ENCODE results near the gene TOMM7. TPM values are rescaled to one million over a fixed set of nuclear protein-coding genes. Genes with fewer than 3 reads are reported as not detected.

TOMM7 gene
- total and polyA plus RNA-seq, 9 of the 15 experiments (the other 6 are each of a cell fraction or from before 2014, with no cell fraction given) = 283 to 1,717 (median 638) TPM

DNA sequence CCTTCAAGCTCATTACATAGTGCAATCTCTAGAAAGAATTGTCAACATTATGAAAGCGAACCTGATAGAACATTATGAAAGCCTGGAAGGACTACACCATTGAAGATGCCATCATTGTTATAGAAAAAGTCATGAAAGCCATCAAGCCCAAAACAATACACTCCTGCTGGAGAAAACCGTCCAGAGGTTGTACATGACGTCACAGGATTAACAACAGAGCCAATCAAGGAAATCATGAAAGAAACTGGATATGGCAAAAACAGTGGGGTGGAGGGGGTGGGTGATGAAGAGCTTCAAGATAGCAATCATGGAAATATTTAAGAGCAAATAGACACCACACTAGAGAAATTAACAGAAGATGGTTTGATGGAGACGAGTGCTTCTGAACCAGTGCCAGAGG, 45.7 kb downstream of the TOMM7 start:
- 16% methylated on average over 4 of the region's 4 CpGs for WGBS (ENCODE audit: insufficient coverage, low coverage, missing lambda C conversion rate)
- DNase-seq (ENCODE audit: extremely low read depth in 1 of 4, low spot score in 3 of 4) (no peak), ATAC-seq (no peak), FAIRE-seq (no peak)
- POLR2A ChIA-PET = interaction anchor here (0.6 kb wide), 1 partner anchor 213 kb away, joined by 3 read pairs; no protein-coding TSS in a partner anchor
- H3K79me2 ChIP-seq (ENCODE audit: control insufficient read depth, insufficient read depth, low read length) = no peaks in the 10 kb centered on the region
- in situ Hi-C loops (cut with MboI) (no loop called here), intact Hi-C loops (cut with micrococcal nuclease) (no loop called here)
- no peaks in the 10 kb centered on the region for H4K20me1 ChIP-seq (replicated peaks; ENCODE audit: control insufficient read depth, insufficient read depth, low read length)
- no peak overlapping the region for H2AFZ ChIP-seq (ENCODE audit: low read depth, low read length)
- no peak overlapping the region for H3K4me2 ChIP-seq (ENCODE audit: insufficient read depth, low read length)
- TF ChIP-seq E4F1 (CRISPR knock-in tag; IDR thresholded peaks at IDR 0.05; ENCODE audit: borderline replicate concordance) (no peak), ATF7 (IDR thresholded peaks at IDR 0.05) (0 out of 2 replicates have a peak, but pooled peaks have one; percentile 21)
- CTCF ChIA-PET (ENCODE audit: low intra/inter-chr PET ratio) = no interaction called here
- BruUV-seq (replicated peaks) = no TSS peak
- H3K4me1 ChIP-seq (replicated peaks in 1 of 2; ENCODE audit: control insufficient read depth in 2 of 2, insufficient read depth in 2 of 2, low read length in 2 of 2) = peaks cover 0 to 4% of the 10 kb centered on the region in 2 experiments; a peak in 1 of 5 replicates
- H3K9me1 ChIP-seq (ENCODE audit: control insufficient read depth, insufficient read depth, low read length) = no peaks in the 10 kb centered on the region
- no peaks in the 10 kb centered on the region for H3K9me3 ChIP-seq (replicated peaks; ENCODE audit: control insufficient read depth, insufficient read depth, low read depth, low read length)
- H3K27ac ChIP-seq (ENCODE audit: extremely low read depth, low read depth, low read length) = no peak overlapping the region
- no peaks in the 10 kb centered on the region for H3K27me3 ChIP-seq (ENCODE audit: control insufficient read depth in 2 of 2, insufficient read depth in 2 of 2, low read length in 2 of 2)
- no peaks in the 10 kb centered on the region for H3K36me3 ChIP-seq (ENCODE audit: control insufficient read depth, insufficient read depth, low read length)
- no peak overlapping the region for H3K4me3 ChIP-seq
- H3K9ac ChIP-seq (ENCODE audit: insufficient read depth in 1 of 2, low read depth in 2 of 2, low read length in 2 of 2) = no peak overlapping the region

DNA sequence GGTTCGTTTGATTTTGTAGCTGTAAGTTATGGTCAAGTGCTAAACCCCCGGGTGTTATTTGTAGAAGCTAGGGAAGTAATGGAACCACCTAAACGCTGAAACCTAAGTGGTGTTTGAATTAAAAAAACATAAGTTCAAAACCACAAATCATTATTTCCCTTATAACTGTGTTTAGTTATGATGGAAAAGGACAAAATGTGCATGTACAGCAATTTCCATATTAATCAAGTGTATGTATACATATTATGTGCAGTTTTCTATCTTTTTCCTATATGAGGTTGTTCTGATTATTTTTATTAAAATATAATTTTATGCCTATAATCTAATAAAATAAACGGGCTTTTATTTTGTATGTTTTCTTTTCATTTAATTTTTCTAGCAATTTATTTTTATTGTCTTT, 49.8 kb downstream of the TOMM7 start:
- in situ Hi-C loops (cut with MboI) = no loop called here

More for the DNA sequence above, 49.8 kb downstream of the TOMM7 start:
- Histone ChIP-seq H3K4me2 (ENCODE audit: insufficient read depth, low read length) (no peak overlapping the region), H3K9me3 (replicated peaks; ENCODE audit: control insufficient read depth, insufficient read depth, low read depth, low read length) (no peaks in the 10 kb centered on the region), H3K9me1 (ENCODE audit: control insufficient read depth, insufficient read depth, low read length) (no peaks in the 10 kb centered on the region), H3K79me2 (ENCODE audit: control insufficient read depth, insufficient read depth, low read length) (no peaks in the 10 kb centered on the region), H3K27ac (ENCODE audit: extremely low read depth, low read depth, low read length) (no peak overlapping the region), H2AFZ (ENCODE audit: low read depth, low read length) (no peak overlapping the region), H3K27me3 (ENCODE audit: control insufficient read depth in 2 of 2, insufficient read depth in 2 of 2, low read length in 2 of 2) (no peaks in the 10 kb centered on the region), H3K36me3 (ENCODE audit: control insufficient read depth, insufficient read depth, low read length) (no peaks in the 10 kb centered on the region), H4K20me1 (replicated peaks; ENCODE audit: control insufficient read depth, insufficient read depth, low read length) (no peaks in the 10 kb centered on the region), H3K4me3 (no peak overlapping the region), H3K9ac (ENCODE audit: insufficient read depth in 1 of 2, low read depth in 2 of 2, low read length in 2 of 2) (no peak overlapping the region), H3K4me1 (replicated peaks in 1 of 2; ENCODE audit: control insufficient read depth in 2 of 2, insufficient read depth in 2 of 2, low read length in 2 of 2) (peaks cover 0 to 7% of the 10 kb centered on the region in 2 experiments; a peak in 1 of 5 replicates)
- ATAC-seq (no peak), DNase-seq (ENCODE audit: extremely low read depth in 1 of 4, low spot score in 3 of 4) (no peak), FAIRE-seq (no peak)
- no TSS peak for BruUV-seq (replicated peaks)
- TF ChIP-seq ZNF316 (IDR thresholded peaks at IDR 0.05) (peak; percentile 79), C11orf30 (IDR thresholded peaks at IDR 0.05; ENCODE audit: low read depth) (peak; percentile 51; the same call in 1 of the 2 replicates), RAD51 (IDR thresholded peaks at IDR 0.05; ENCODE audit: borderline replicate concordance, low read depth) (no peak)
- ChIA-PET POLR2A (no interaction called here), CTCF (ENCODE audit: low intra/inter-chr PET ratio) (interaction anchor here (0.7 kb wide), 1 partner anchor 9 kb away, joined by 3 read pairs; no protein-coding TSS in a partner anchor)
- intact Hi-C loops (cut with micrococcal nuclease) = no loop called here
- WGBS (ENCODE audit: insufficient coverage, low coverage, missing lambda C conversion rate) = 12% methylated on average over 4 of the region's 4 CpGs

All from K562 (cell line).